GM21825 (cell line): Measurements from ENCODE around the gene C9orf85.
"Not testable (repeated sequence)": the region's sequence is repeated elsewhere in the genome, so short reads cannot be mapped to it uniquely, and the experiment has no call there.

Source experiments
- ATAC-seq: cut with Tn5 transposase; IDR thresholded peaks from one replicate; pipeline ENCODE4 v1.9.1; 2021; ENCODE audit warnings: mild to moderate bottlenecking, moderate library complexity; ENCODE audit not compliant: unreplicated experiment

Gene C9orf85

GRCh38 chr9:71911061-71911907 is at the start of gene C9orf85, which contains the start of gene ABHD17B:
Gene C9orf85 (plus strand): TSS chr9:71911639. CDS start chr9:71911735, 96 bp downstream.
Gene ABHD17B (minus strand): TSS chr9:71911193. CDS start chr9:71875080, 36,113 bp downstream.
- ATAC-seq, result peak; percentile 92

GRCh38 chr9:71863631-71864030 is 47.8 kb upstream of the C9orf85 start:
- ATAC-seq, result no peak

- no peak for ATAC-seq
Observed at GRCh38 chr9:71875345-71875744, 36.1 kb upstream of the C9orf85 start.

GRCh38 chr9:71876106-71876505 is 35.3 kb upstream of the C9orf85 start:
- no peak for ATAC-seq

- ATAC-seq, result no peak
Observed at GRCh38 chr9:71876829-71877228, 34.6 kb upstream of the C9orf85 start.

GRCh38 chr9:71878327-71879274 is 32.8 kb upstream of the C9orf85 start:
- ATAC-seq, result no peak

GRCh38 chr9:71879644-71880174 is 31.7 kb upstream of the C9orf85 start:
- no peak for ATAC-seq

- no peak for ATAC-seq
Observed at GRCh38 chr9:71884005-71884404, 27.4 kb upstream of the C9orf85 start.

- ATAC-seq, result no peak
Observed at GRCh38 chr9:71885467-71885866, 26.0 kb upstream of the C9orf85 start.

GRCh38 chr9:71886015-71886414 is 25.4 kb upstream of the C9orf85 start:
- ATAC-seq, result no peak

GRCh38 chr9:71886541-71886940 is 24.9 kb upstream of the C9orf85 start:
- ATAC-seq, result no peak

- no peak for ATAC-seq
Observed at GRCh38 chr9:71887362-71887761, 24.1 kb upstream of the C9orf85 start.

- no peak for ATAC-seq
Observed at GRCh38 chr9:71890042-71890679, 21.3 kb upstream of the C9orf85 start.

- ATAC-seq, result no peak
Observed at GRCh38 chr9:71891557-71892189, 19.8 kb upstream of the C9orf85 start.

GRCh38 chr9:71895117-71895516 is 16.3 kb upstream of the C9orf85 start:
- ATAC-seq, result peak; percentile 41

- ATAC-seq, result no peak
Observed at GRCh38 chr9:71895955-71896354, 15.5 kb upstream of the C9orf85 start.

GRCh38 chr9:71896761-71897160 is 14.7 kb upstream of the C9orf85 start:
- ATAC-seq, result no peak

- peak; percentile 53 for ATAC-seq
Observed at GRCh38 chr9:71897577-71897976, 13.9 kb upstream of the C9orf85 start.

GRCh38 chr9:71898756-71899155 is 12.7 kb upstream of the C9orf85 start:
- ATAC-seq, result not testable (repeated sequence)
